Stimulated activated CD4-positive, alpha-beta T cell treated with anti-CD3 and anti-CD28 coated beads, TNF-alpha, amount 100 ng/mL, for 48 hours (primary cell): ENCODE measurements around the gene JPT1.
"Not testable (repeated sequence)": the region's sequence is repeated elsewhere in the genome, so short reads cannot be mapped to it uniquely, and the experiment has no call there.

Experiments
- DNase-seq, 3 donors: peaks; one replicate each; pipeline ENCODE4 v3.0.0-alpha.2; 2020; ENCODE audit warnings: low read depth in 3 of 3

JPT1 gene

DNA sequence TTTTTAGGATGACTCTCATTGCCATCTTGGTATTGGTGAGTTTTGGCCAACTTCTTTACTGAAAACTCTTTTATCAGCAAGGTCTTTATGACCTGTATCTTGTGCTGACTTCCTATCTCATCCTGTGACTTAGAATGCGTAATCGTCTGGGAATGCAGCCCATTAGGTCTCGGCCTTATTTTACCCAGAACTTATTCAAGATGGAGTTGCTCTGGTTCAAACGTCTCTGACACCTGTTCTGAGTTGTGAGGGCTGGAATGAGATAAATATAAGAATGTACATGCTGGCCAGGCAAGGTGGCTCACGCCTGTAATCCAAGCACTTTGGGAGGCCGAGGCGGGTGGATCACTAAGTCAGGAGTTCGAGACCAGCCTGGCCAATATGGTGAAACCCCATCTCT, 4.2 kb upstream of the JPT1 start:
- DNase-seq, result not testable (repeated sequence)

DNA sequence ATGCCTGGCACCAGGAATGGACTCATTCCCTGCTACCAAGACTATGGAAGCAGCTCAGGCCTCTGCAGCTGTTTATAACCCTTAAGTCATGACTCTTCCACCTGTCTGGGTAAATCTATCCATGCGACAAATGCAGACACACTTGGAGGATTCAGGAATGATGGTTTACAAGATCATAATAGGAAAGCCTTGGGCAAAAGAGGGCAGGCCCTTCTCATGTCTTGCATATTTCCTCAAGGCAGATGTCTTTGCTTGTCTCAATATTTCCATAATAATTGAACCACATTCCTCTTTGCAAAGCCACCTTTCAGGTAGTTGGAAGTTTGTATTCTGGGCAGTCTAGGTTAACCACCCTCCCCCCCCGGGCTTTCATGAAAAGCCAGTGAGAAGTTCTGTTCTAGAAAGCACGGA, 884 bp upstream of the JPT1 start:
- DNase-seq, result no peak

DNA sequence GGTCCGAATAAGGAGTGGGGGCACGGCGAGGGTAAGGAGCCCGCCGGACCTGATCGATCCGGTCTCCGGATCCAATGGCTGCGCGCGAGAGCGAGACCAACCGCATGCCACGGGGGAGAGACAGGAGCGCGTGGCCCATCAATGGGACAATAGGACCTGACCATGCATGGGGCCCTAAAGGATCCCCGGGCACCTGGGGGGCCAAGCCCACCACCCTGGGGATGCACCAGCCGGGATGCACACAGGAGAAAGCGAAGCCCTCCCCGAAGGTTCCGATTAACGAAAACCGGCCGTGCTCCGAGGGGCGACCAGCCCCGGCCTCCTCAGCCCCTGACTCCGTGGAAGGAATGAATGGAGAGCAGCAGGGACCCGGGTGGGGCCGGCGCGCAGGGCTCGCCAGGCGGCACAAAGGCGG, 525 bp downstream of the JPT1 start:
- DNase-seq, result peak in 1 of 3 donors; percentile 21

DNA sequence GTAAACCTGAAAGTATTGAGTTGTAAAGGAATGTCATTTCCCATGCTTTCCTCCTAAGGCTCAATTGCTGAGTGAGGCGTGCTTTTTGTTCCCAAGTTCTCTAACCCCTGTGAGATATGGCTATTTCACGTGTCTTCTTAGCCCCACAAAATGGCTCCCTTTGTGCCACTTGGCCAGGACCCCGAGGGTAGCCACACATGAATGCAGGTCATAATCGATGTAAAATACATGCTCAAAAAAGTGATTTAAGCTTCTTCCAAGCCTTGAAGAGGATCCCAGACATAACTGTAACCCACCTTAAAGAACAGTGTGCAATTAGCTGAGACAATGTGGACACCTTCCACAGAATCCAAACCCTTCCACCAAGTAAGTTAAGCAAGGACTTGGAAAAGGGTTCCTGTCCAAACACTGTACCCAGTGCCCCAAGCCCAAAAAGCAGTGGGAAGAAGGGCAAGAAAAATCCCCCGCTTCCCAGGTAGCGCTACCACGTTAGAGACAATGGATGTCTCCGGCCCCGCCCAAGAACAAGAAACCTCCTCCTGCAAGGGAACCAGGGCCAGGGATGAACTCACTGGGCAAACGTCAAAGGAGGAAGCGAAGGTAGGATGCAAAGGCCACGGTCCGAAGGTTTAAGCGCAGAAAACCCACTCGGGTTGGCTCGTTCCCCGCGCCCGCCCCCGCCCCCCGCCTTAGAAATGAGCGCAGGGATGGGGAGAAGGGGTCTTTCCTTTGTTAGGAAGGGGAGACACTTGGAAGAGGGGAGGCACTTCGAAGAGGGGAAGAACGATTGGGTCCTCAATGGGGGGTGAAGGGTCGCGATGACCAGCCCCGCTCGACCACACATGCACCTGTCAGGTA, 1.2 kb downstream of the JPT1 start:
- no peak for DNase-seq

DNA sequence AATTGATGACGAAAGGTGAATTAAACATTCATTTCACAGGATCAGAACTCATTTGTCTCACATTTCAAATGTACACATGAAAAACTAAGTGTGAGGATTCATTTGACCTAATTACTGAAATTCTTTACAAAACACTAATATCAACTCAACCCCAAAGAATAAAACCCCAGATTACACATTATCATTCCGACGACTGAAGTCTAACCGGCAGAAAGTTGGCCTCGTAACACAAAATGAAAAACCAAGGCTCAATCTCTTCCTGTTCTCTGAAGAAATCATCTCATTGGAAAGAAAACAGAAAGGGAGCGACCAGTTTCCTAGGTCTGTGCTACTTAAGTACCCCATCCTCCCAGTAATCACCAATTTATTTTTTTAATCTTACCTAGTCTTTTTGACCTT, 1.8 kb downstream of the JPT1 start:
- DNase-seq, result no peak

DNA sequence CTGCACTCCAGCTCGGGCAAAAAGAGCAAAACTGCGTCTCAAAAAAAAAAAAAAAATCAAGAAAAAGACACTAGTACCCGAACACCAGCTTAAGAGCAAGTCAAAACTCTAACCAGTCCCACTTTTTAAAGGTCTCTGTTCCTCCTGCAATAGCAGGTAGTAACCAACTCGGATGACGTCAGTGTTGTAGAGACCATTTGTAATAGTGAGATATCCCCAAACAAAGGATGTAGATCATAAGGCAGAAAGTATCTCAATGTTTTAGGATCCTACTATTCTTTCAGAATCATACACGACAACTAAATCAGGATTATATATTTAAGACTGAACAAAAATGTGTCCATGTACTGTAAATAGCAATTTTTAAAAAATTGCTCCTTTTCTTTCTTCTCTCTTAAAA, 2.4 kb downstream of the JPT1 start:
- DNase-seq, result no peak

DNA sequence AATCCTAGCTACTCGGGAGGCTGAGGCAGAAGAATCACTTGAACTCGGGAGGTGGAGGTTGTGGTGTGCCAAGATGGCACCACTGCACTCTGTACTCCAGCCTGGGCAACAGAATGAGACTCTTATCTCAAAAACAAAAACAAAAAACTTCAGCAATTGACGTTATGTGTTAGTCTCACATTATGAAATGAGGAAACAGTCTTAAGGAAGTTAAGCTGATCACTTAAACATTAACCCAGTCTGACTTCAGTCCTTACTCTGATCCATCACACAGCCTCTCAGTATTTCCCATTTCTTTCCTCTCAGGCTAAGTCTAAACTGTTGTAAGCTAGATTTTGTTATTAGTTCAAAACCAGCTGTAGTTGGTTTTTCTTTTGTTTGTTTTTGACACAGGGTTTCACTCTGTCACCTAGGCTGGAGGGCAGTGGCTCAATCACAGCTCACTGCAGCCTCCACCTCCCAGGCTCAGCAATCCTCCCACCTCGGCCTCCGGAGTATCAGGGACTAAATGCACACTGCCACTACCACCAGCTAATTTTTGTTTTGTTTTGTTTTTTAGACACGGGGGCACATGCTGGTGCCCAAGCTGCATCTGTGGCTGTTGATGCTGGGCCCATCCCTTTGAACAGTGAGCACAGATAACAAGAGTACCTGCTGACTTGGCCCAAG, 6.3 kb downstream of the JPT1 start:
- no peak for DNase-seq

DNA sequence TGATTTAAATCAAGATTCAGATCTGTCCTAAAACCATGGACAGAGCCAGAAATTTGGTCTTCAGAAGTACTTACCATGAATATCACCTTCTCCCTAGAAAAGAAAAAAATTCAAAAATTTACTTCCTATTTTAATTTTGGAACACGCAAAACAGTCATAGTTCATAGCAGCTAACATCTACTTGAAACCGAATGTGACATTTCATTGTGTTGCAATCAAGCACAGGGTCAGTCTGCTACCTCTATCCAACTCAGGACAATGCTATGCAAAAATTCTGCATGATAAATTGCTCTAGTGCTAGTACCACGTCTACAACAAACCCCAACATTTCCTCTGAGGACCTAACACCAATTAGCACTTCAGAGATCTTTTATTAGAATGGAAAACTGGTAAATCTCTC, 7.7 kb downstream of the JPT1 start:
- DNase-seq, result no peak

DNA sequence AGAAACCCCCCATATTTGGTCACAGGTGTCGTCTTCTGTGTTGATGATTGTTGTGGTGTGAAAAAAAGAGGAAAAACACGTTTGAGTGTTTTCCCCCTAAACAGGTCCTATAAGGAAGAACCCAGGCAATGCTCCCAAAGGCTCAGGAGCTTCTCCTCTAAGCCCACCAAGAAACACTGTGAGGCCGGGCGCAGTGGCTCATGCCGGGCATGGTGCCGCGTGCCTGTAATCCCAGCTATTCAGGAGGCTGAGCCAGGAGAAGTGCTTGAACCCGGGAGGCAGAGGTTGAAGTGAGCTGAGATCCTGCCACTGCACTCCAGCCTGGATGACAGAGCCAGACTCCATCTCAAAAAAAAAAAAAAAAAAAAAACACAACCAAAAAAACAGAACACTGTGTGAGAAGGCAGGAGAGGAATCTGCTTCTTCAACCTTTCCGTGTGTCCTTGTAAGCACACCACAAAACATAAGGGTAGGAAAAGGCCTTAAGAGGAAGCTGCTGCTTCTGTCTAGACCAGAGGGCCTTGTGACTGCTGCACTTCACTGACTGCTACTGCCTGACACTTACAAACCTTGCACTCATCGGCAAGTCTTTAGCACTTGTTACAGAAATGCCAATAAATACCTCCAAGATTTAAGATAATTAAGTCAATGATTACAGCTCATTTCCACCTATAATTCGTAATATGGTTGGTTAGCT, 9.3 kb downstream of the JPT1 start:
- DNase-seq, result no peak

DNA sequence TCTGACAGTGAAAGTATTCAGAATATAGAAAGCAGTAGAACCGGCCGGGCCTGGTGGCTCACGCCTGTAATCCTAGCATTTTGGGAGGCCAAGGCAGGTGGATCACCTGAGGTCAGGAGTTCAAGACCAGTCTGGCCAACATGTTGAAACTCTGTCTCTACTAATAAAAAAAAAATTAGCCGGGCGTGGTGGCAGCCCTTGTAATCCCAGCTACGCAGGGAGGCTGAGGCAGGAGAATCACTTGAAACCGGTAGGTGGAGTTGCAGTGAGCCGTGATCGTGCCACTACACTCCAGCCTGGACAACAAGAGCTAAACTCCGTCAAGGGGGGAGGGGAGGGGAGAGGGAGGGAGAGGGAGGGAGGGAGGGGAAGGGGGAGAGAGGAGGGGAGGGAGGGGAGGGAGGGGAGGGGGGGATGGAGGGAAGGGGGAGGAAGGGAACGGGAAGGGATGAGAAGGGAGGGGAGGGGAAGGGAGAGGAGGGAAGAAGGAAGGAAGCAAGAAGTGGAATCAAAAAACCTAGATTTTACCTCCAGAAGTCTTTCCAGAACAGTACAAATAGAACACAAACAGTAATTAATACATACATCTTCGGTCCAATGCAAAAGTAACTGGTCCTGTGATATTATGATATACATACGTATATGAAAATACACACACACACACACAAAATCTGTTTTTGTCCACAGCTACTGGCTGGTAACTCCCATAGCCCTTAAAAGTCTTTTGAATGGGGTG, 11.9 kb downstream of the JPT1 start:
- no peak for DNase-seq

DNA sequence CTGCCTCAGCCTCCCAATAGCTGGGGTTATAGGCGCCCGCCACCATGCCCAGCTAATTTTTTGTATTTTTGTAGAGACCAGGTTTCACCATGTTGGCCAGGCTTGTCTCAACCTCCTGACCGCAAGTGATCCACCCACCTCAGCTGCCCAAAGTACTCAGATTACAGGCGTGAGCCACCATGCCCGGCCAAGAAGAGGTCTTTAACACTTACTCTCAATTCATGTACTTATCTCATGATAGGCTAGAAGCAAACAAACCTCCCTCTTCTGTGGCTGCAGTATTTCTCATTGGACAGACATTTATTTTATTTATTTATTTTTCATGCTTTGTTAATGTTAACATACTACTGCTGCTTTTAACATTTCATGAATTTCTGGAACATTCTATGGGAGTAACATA, 15.8 kb downstream of the JPT1 start:
- no peak for DNase-seq

DNA sequence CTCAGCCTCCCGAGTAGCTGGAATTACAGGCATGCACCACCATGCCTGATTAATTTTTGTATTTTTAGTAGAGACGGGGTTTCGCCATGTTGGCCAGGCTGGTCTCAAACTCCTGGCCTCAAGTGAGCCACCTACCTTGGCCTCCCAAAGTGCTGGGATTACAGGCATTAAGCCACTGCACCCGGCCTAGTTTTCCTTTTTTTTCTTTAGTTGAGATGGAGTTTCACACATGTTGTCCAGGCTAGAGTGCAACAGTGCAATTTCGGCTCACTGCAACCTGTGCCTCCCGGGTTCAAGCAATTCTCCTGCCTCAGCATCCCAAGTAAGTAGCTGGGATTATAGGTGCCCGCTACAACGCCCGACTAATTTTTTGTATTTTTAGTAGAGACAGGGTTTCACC, 16.6 kb downstream of the JPT1 start:
- not testable (repeated sequence) for DNase-seq

DNA sequence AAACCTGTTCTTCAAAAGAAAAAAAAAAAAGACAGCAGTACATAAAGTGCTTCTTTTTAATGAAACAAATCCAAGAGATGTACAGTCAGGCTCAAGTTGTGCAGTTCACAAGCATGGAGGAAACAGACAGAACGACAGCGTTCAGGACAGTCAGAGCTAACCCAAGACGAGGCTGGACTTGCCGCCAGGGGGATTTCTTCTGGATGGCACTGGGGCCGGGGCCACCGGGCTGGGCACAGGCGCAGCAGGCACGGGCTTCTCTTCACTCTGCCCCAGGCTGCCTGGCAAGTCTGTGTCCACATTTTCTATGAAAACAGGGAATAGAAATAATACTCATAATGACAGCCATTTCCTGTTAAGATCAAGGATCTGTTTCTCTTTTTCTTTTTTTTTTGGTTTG, 18.4 kb downstream of the JPT1 start:
- DNase-seq, result no peak

DNA sequence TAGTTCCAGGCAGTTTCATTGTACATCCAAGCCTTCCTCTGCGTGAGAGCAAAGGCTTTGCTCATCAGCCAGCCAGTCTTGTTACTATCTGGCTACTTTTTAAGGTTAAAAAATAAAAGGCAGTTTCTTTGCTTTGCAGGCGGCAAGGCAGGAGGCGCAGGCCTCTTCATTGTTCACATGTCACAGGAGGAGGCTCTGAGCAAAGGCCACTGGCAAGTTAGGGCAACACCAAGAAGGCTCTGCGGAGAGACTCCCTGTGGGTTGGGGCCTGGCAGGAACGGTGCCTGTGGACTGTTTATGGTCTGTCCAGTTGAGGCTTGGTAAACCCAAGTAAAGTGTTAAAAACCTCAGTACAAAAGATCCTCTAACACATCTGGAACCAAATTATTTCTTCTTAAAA, 18.9 kb downstream of the JPT1 start:
- DNase-seq, result no peak

DNA sequence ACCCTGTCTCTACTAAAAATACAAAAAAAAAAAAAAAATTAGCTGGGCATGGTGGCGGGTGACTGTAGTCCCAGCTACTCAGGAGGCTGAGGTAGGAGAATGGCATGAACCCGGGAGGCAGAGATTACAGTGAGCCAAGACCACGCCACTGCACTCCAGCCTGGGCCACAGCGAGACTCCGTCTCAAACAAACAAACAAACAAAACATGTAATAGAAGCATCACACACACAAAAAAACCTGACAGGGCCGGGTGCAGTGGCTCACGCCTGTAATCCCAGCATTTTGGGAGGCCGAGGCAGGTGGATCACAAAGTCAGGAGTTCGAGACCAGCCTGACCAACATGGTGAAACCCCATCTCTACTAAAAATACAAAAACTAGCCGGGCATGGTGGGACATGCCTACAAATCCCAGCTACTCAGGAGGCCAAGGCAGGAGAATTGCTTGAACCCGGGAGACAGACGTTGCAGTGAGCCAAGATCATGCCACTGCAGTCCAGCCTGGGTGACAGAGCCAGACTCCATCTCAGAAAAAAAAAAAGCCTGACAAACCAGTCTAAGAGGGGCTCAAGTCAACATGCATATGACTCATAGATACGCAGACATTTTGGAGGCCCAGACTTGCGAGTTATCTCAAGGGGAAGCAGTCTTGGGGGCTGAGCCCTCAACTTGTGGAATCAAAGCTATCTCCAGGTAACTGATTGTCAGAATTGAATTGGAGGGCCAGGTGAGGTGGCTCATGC, 20.5 kb downstream of the JPT1 start:
- DNase-seq, result not testable (repeated sequence)

DNA sequence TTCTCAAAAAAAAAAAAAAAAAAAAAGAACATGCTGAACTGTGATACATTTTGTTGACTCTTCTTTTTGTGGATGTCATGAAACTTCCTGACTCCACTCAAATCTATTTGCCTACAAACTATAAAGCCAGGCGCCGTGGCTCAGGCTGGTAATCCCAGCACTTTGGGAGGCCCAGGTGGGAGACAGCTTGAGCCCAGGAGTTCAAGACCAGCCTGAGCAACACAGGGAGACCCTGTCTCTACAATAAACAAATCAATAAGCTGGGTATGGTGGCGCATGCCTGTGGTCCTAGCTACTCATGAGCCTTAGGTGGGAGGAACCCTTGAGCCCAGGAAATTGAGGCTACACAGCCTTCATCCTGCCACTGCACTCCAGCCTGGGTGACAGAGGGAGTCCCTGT, 21.3 kb downstream of the JPT1 start:
- DNase-seq, result no peak

DNA sequence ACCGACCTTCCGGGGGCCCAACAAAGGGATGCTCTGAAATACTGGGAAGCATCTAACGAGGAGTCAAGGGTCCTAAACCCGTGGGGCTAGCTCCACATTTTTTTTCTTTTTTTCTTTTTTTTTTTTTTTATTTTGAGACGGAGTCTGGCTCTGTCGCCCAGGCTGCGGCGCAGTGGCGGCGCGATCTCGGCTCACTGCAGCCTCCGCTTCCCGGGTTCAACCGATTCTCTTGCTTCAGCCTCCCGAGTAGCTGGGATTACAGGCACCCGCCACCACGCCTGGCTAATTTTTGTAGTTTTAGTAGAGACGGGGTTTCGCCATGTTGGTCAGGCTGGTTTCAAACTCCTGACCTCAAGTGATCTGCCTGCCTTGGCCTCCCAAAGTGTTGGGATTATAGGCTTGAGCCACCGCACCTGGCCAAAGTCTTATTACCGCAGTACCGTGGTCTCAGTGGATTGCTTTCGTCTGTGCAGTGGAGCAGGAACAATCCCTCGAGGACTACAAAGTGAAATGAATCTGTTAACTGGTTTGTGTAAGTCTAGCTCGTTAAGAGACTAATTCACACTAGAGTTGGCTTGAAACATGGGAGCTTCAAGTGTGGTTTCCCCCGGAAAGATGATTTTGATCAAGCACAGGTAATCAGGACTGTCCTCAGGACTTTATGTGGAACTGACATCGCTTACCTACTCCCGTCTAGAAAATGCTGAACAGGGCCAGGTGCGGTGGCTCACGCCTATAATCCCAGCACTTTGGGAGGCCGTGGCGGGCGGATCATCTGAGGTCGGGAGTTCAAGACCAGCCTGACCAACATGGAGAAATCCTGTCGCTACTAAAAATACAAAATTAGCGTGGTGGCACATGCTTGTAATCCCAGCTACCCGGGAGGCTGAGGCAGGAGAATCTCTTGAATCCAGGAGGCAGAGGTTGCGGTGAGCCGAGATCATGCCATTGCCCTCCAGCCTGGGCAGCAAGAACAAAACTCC, 22.0 kb downstream of the JPT1 start:
- not testable (repeated sequence) for DNase-seq

DNA sequence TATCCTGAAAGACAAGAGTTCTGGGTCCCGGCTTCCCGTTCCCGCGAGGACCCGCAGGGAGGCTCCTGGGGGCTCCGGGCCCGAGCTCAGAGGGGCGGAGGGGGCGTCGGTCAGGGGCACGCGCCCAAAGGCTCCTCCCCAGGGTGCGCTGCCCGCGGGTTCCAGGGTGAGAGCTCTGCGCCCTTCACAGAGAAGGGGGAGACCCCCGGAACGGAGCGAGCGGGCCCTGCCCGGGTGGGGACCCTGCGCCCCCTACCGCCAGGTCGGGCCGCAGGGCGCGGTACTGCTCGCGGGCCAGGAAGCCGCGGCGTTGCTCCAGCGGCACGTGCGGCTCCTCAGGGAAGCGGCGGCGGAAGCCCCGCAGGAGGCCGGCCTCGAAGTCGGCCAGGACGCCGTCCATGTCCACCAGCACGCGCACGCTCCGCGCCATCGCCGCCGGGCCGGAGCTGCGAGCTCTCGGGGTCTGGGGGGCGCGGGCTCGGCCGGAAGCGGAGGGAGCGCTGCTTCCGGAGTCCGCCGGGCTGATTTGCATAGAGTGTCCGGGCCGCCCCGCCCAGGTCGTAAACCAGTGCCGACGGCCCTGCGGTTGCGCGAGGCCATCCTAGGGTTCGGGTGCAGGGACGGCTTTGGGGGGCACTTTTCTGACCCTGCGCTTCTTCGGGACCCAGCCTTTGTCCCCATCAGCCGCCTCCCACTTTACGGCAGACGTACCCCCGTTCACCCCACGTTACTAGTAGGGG, 22.9 kb downstream of the JPT1 start, which contains the start of gene NT5C:
Gene NT5C (minus strand): TSS at position 465 of the 740 bp plus-strand sequence. CDS start 35 bp downstream, at position 430.
- DNase-seq, result peak; percentile 48 to 66 (median 58)

DNA sequence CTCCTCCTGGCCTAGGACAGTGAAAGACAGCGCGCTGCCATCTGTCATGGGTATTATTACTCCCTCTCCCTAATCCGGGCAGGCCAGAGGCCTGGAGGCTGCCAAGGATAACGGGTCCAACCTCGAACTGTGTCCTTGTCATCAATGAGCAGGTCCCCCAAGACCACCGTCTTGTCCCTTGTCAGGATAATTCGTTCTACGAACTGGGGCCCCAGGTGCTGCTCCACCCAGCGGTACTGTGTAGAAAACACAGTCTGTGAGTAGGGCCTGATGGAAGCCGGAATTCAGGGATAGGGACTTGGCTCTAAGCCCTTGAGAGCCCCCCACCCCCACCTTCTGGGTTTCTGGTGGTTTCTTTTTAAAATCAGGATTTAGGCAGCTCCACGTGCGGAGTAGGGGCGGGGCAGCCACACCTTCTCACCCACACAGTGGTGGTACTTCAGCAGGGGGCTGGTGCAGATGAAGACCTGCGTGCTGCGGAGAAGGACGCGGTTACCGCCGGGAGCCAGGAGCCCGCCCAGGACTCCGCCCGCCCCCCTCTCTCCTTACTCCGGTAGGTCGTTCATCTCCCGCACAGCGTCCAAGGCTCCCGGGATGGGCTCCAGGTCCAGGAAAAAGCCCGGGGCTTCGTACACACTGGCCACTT, 23.6 kb downstream of the JPT1 start:
- DNase-seq, result no peak
